Left lobe of liver (tissue), 2 donors: ENCODE measurements around the gene NELL1. TPM values are rescaled to one million over a fixed set of nuclear protein-coding genes. Genes with fewer than 3 reads are reported as not detected.

Experiments
- ATAC-seq: fragments of 200-7000 bp; cut with Tn5 transposase; one replicate; pipeline ENCODE4 v1.9.1; 2020; ENCODE audit warnings: mild to moderate bottlenecking, moderate library complexity
- DNase-seq: peaks from one replicate; pipeline ENCODE4 v3.0.0-alpha.2; 2020; ENCODE audit warnings: low spot score
- total RNA-seq: library from RNA; stranded (reverse); gene quantifications from one replicate; pipeline ENCODE4 v1.2.1, GENCODE V29; 2021
- donor health status: DM: no; HTN: no; CAD: no; lungs with moderate emphysema.
- donor health status: DM: no; HTN: yes; CAD: no.

The NELL1 gene
- total RNA-seq, 1 donor from 2014 or later: not detected

DNA sequence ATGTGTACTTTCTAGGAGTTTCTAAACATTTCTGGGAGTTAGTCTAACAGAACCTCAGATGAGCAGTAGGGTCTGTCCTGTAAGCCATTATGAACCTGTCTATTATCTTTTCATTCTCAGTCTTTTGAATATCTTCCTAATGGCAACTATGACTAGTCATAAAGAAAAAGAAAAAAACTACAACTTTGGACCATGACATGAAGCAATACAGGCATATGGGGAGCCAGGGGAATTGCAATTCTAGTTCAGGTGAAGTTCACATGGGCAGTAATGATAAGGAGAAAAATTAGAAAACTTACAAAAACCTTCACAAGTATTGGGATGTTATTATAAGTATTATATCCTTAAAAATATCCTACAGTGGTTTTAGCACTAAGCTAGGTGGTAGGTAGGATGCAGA is 874.5 kb downstream of the NELL1 start:
- DNase-seq (no peak), ATAC-seq (no peak)

DNA sequence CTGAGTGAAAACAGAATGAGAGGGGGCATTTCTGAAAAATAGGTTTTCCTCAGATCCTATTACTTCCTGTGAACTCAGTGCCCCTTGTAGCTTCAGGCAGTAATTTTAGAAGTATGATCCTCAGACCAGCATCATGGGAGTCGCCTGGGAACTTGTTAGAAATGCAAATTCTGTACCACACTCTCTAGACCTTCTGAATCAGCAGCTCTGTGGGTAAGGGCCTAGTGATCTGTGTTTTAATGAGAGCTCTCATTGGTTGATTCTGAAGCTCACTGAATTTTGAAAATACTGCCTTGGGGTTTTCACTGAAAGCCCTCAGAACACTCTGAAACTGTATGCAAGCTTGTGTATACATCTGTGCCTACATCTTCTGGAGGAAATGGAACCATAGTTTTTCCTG is 876.3 kb downstream of the NELL1 start:
- no peak for DNase-seq
- ATAC-seq: no peak

GRCh38 chr11:21546703-21547102 is 877.3 kb downstream of the NELL1 start:
- ATAC-seq (no peak), DNase-seq (no peak)

DNA sequence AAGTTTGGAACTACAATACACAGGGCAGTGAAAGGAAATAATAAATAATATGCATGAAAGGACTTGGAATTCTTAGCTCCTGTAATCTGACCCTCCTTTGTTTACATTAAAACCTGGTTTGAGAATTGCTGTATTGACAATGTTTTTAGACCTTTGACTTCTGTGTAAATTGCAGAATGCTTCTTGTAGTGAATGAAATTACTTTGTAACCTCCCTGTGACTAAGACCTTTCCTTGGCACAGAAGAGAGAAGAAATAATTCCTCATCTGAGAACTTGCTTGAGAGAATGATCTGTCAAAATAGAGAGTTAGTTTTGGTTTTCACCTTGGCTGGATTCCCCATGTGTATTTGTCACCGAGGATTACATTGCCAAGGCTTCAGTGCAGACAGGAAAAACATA is 883.5 kb downstream of the NELL1 start:
- ATAC-seq: no peak
- DNase-seq: no peak

DNA sequence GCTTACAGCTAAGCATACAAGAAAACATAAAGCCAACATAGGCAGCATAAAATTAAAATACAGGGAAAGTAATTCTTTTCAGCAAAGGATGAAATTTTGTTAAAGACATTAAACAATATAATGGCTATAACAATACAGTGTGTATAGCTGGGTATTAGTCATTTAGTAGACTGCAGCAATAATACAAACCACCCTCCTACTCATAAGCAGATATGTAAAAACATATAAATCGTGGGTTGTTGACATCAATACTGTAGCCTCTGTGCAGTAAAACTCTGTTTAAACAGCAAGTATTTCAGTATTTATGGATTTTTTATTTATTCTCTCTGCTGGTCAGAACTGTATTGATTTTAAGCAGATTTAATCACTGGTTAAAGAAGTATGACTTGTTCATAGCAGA is 884.4 kb downstream of the NELL1 start:
- DNase-seq (no peak), ATAC-seq (no peak)

GRCh38 chr11:21554284-21554683 is 884.9 kb downstream of the NELL1 start:
- DNase-seq: no peak
- no peak for ATAC-seq

- DNase-seq (no peak), ATAC-seq (no peak)
Observed at GRCh38 chr11:21556926-21557325, 887.5 kb downstream of the NELL1 start.

- no peak for ATAC-seq
- no peak for DNase-seq
Observed at GRCh38 chr11:21560466-21560975, 891.1 kb downstream of the NELL1 start.

DNA sequence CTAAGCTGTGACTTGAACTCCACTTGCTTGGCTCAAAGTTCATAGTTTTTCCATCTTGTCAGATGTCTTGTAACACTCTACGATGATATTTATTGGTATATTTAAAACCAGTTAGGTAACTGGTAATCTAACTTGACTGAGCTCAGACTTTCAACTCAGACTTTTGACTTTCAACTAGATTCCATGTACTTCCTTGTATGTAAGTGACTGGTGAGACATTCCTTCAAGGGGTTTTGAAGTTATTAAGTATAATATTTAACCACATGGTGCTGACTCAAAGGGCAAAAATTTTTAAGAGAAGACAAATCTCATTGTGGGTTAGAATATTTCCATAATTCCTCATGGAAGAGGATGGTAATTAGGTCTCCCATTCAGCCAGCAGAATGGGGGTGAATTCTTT is 892.2 kb downstream of the NELL1 start:
- ATAC-seq (no peak), DNase-seq (no peak)

DNA sequence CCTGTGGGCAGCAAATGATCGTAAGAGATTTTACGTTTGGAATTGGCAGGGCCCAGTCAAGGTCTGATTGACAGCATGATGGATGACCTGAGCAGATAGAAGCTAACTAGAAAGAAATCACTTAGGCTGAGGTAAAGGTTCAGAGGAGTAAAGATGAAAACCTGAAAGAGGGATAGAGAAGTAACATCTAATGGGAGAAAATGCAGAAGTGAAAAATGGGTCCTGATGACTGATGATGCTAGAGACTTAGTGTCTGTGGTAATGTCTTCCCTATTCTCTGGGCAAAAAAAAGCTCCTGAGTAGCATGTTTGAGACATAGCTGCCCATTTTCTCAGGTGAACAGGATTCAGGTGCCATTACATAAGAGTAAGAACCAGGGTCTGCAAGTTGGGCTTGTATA is 894.7 kb downstream of the NELL1 start:
- ATAC-seq (no peak), DNase-seq (no peak)

DNA sequence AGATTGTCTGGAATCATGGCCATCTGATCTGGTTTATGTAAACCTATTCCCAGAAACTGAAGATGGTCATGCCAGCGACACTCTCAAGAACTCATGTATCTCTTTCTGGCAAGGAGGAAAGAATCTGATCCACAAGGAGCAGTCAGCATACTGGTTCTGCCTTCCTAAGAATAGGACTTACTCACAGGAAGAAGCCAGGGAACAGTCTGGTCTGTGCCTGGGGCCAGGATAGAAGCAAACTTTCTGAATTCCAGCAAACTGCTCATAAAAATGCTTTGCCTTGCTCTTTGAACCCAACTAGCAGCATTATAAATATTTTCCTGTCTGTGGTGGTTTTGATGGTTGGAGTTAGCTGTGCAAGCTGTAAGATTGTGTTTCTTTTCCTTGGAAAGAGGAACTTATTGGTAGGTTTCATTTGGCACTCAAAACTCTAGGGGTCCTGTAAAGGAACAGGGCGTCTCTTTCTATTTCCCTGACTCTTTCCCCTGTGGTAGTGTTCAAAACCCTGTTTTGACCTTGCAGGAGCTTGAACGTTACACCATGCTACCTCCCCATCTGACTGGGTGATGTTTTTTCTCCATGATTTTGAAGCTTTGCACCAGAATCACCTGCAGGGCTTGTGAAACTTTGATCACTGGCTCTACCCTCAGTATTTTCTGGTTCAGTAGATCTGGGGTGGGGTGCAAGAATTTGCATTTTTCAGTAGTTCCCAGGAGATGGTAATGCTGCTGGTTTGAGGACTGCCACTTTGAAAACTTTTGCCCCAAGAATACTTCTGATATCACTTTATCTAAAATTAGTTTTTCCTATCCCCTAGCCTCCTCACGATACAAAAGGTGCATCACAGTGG is 895.7 kb downstream of the NELL1 start:
- DNase-seq (no peak), ATAC-seq (no peak)

- DNase-seq: no peak
- ATAC-seq: no peak
Observed at GRCh38 chr11:21566521-21567117, 897.2 kb downstream of the NELL1 start.

DNA sequence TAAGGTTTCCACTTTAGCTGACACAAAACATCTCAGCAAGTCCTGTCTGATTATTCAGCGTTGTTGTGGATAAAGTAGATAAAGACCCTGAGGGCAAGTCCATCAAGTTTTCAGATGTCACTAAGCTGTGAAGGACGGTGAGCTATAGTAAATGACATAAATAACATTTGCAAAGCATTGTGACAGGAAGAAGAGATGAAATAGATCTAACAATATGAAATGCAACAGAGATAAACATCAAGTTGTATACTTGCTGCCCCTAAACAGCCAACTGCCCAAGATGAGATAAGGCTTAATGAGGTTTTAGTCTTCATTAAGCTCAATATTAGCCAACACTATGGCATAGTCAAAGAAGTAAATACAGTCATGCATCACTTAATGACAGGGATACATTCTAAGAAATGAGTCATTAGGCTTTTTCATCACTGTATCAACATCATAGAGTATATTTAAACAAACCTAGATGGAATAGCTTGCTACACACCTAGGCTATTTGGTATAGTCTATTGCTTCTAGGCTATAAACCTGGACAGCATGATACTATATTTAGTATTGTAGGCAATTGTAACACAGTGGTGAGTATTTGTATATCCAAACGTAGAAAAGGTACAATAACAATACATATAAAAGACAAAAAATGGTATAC is 898.4 kb downstream of the NELL1 start:
- ATAC-seq (no peak), DNase-seq (no peak)

DNA sequence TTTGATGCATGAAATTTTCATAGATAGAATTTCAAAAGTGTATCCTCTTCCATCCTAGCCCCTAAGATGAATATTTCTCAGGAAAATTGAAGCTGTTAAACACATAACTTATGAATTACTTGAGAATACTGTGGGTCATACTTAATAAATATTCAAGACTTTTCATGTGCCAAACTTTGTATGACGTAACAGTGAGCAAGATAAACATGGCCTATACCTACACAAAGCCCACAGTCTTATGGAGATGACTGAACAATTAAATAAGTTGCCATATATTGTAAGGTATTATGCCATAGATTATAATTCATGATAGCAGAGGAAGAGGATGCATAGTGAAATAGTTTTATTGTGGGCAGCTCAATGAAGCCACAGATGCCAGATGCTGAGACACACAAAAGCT is 902.8 kb downstream of the NELL1 start:
- ATAC-seq (no peak), DNase-seq (no peak)

- ATAC-seq (no peak), DNase-seq (no peak)
Observed at GRCh38 chr11:21582791-21583190, 913.4 kb downstream of the NELL1 start.

GRCh38 chr11:21588754-21589153 is 919.4 kb downstream of the NELL1 start:
- DNase-seq (no peak), ATAC-seq (no peak)

DNA sequence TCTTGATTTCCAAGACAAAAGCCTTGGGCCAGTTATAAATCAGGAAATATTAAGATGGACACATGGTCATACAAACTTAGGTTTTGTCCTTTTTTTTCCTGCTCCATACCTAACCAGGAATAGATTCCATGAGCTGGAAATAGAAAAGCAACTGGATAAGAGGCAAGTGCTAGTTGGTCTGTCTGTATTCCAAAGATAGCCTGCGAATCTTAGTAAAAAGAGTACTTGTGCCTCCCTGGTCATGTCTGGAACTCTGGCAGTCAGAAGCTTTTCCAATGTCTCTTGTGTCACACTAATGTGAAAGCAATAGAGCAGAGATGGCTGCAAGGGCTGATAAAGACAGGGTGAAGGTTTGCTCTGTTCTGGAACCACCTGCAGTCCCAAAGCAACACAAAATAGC is 933.3 kb downstream of the NELL1 start:
- no peak for ATAC-seq

GRCh38 chr11:21603886-21604285 is 934.5 kb downstream of the NELL1 start:
- ATAC-seq: no peak
- no peak for DNase-seq

More for the DNA sequence above, 933.3 kb downstream of the NELL1 start:
- no peak for DNase-seq

DNA sequence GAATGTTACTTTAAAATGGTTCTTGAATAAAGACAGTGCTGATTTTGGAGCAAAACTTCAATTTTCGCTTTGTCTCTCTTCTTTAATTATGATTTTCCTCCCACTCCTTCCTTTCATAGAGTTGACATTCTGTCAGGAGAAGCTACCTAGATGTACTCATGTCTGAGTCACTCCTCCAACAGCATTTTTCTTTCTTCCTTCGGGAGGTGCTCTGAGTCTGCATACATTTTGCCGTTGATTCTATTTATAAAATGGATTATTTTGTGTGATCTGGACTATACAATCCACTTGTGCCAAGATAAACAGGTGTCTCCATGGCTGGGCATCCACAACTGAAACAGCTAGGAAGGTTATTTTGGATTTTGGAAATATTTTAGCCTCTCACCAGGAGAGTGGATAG is 935.2 kb downstream of the NELL1 start:
- DNase-seq: no peak
- ATAC-seq: no peak

GRCh38 chr11:21612326-21612725 is 942.9 kb downstream of the NELL1 start:
- no peak for DNase-seq
- ATAC-seq: no peak

DNA sequence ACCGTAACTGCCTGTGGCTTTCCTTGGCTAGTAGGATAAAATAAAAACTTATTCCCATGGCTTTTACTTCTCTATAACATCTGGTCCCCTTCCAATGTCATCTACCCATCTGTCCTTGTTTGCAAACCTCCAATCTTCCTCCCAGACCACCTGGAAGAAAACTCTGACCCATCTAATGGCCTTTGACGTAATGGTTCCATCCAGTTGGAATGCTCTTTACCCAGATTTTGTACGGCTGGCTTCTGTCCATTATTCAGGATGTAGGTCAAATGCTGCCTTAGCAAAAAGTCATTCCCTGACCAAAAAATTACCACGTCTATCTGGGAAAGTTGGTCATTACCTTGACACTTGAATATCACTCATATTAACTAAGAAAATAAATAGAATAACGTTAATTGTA is 945.6 kb downstream of the NELL1 start:
- ATAC-seq: no peak
- no peak for DNase-seq

GRCh38 chr11:21615955-21616371 is 946.6 kb downstream of the NELL1 start:
- DNase-seq (no peak), ATAC-seq (no peak)
